Activated effector memory CD4-positive, alpha-beta T cell treated with Interleukin-2 at 50 U/mL for 16 hours (primary cell): Measurements from ENCODE around the gene TEX101.
A peak's percentile ranks its signal among the peaks of the same experiment; 100 is the strongest.
"Not testable (repeated sequence)": the region's sequence is repeated elsewhere in the genome, so short reads cannot be mapped to it uniquely, and the experiment has no call there.

ENCODE experiments used
- DNase-seq: peaks from one replicate; pipeline ENCODE4 v3.0.0-alpha.2; 2020

Gene TEX101

DNA sequence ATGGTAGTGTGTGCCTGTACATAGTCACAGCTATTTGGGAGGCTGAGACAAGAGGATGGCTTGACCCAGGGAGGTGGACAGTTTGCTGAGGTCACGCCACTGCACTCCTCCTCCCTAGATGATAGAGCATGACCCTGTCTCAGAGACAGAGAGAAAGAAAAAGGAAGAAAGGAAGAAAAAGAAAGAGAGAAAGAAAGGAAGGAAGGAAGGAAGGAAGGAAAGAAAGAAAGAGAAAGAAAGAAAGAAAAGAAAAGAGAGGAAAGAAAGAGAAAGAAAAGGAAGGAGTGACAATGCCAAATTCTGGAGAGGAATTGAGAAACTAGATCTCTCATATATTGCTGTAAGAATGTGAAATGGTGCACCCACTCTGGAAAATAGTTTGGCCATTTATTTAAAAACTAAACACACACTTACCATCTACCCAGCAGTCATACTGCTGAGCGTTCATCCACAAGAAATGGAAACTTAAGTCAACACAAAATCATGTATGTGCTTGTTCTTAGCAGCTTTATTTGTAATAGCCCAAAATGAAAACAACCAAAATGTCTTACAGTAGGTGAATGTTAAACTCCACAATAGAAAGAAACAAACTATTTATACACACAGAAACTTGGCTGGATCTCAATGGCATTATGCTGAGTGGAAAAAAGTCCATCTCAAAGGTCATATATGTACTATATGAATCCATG, 7.5 kb downstream of the TEX101 start:
- no peak for DNase-seq

DNA sequence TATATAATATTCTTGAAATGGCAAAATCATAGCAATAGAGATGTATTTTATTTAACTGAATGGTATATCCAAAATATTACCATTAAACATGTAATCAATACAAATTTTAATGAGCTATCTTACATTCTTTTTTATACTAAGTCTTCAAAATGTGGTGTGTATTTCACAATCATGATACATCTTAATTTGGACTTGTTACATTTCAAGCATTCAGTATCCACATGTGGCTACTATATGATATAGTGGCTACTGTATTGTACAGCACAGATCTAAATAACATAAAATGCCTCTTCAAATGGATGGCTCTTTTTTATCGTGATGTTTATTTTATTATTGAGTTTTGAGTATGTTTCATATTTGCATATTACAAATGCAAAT, 8.0 kb downstream of the TEX101 start:
- no peak for DNase-seq

DNA sequence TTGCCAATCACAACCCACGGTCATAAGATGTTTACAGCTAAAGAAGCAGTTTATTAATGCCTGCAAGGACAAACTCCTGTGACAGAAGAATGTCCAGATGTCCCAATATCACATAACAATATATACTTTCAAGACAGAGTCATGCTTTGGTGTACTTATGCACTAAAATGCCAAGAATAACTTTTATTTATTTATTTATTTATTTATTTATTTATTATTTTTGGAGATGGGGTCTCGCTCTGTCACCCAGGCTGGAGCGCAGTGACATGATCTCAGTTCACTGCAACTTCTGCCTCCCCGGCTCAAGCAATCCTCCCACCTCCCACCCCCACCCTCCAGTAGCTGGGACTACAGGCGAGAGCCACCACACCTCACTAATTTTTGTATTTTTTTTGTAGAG, 9.1 kb downstream of the TEX101 start:
- DNase-seq: no peak

DNA sequence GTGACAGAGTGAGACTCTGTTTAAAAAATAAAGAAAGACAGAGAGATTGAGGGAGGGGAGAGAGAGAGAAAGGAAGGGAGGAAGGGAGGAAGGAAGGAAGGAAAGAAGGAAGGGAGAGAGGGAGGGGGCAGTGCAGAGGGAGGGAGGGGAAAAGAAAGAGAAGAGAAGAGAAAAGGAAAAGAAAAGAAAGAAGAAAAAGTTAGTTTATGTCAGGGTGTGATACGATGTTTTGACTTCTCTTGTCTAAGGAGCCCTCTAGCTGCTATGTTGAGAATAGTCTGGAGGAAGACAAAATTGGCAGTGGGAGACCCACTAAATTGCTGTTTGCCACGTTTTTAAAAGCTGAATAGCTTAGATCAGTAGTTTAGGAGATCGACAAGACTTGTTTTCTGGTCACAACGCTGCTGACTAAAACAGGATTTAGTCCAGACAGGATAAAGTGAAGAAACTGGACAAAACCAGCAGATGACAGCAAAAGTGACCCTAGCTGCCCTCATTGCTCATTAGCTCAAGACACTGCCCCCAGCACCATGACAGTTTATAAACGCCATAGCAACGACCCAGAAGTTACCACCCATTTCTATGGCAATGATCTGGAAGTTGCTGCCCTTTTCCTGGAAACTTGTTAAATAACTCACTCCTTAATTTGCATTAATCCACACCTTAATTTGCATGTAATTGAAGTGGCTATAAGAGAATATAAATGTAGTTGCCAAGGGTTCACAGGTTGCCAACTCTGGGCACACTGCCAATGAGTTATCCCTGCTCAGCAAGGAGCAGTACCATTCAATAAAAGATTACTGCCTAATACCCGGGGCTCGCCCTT, 11.1 kb downstream of the TEX101 start:
- DNase-seq: no peak

DNA sequence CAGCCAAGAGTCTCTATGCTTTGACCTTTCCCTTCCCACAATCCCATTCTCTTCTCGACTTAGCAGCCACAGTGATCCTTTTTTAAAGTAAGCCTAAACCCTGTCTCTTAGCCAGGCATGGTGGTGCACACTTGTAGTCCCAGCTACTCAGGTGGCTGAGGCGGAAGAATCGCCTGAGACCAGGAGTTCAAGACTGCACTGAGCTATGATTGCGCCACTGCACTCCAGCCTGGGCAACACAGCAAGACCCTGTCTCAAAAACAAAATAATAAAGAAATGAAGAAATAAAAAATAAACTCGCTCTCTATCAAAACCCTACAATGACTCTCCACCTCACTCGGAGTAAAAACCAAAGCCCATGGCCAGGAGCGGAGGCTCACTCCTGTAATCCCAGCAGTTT, 14.7 kb downstream of the TEX101 start:
- no peak for DNase-seq

DNA sequence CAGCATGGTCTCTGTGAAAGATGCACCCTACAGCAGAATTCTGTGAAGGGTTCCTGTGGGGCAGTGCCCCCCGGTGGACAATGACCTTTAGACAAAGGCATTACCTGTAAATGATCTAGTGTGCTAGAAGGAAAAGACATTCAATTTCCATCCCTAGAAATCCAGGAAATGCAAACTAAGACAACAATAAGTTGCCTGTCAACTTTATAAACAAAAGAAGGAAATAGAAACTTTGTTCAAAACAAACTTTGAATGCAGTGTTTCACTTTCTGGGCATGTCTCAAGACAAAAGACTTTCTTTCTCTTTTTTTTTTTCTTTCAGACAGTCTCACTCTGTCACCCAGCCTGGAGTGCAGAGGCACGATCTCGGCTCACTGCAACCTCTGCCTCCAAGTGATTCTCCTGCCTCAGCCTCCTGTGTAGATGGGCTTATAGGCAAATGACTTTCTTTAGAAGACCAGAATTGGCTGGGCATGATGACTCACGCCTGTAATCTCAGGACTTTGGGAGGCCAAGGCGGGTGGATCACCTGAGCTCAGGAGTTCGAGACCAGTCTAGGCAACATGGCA, 15.5 kb downstream of the TEX101 start:
- no peak for DNase-seq

DNA sequence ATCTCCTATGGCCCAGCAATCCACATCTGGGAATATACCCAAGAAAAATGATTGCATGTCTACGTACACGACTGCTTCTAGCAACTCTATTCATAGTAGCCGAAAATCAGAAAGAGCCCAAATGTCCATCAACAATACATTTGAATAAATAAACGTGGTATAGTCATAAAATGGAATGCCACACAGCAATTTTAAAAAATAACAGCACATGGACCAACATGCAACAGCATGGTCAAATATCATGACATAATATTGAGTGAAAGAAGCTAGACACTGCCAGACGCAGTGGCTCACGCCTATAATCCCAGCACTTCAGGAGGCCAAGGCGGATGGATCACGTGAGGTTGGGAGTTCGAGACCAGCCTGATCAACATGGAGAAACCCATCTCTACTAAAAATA, 16.3 kb downstream of the TEX101 start:
- DNase-seq: no peak

DNA sequence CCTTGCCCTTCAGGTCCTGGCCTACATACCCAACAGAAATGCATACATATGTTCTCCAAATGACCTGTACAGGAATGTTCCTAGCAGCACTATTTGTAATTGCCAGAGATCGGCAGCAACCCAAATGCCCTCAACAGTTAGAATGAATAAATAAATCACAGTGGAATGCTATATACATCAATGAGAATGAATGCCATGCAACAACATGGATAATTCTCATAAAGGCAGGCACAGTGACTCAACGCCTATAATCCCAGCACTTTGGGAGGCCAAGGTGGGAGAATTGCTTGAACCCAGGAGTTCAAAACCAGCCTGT, 18.6 kb downstream of the TEX101 start:
- no peak for DNase-seq

DNA sequence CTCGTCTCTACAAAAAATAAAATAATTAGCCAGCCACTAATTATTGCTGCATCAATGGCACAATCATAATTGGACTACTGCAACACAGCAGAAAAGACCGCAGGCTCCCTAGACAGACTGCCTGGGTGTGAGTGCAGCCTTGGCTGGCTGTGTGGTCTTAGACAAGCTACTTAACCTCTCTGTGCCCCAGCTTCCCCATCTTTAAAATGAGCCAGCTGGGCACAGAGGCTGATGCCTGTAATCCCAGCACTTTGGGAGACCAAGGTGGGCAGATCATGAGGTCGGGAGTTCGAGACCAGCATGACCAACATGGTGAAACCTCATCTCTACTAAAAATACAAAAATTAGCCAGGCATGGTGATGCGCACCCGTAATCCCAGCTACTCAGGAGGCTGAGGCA, 19.0 kb downstream of the TEX101 start:
- DNase-seq: no peak

DNA sequence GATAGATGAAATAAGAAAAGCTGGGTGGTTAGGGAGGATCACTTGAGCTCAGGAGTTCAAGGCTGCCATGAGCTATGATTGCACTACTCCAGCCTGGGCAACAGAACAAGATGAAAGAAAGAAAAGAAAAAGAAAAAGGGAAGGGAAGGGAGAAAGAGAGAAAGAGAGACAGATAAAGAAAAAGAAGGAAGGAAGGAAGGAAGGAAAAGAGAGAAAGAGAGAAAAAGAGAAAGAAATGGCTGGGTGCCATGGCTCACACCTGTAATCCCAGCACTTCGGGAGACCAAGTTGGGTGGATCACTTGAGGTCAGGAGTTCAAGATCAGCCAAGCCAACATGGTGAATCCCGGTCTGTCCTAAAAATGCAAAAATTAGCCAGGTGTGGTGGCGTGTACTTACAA, 21.1 kb downstream of the TEX101 start:
- DNase-seq: no peak

DNA sequence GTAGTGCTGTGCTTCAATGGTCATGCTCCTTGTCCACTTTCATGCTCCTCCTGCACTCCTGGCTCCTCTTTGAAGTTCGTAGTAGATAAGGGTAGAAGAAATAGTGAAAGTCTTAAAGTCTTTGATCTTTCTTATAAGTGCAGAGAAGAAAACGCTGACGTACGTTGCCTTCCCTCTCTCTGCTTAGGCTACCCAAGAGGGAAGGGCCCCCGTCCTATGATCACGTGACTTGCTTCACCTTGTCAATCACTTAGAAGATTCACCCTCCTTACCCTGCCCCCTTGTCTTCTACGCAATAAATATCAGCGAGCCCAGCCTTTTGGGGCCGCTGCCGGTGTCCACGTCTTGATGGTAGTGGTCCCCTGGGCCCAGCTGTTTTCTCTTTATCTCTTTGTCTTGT, 22.6 kb downstream of the TEX101 start:
- not testable (repeated sequence) for DNase-seq

DNA sequence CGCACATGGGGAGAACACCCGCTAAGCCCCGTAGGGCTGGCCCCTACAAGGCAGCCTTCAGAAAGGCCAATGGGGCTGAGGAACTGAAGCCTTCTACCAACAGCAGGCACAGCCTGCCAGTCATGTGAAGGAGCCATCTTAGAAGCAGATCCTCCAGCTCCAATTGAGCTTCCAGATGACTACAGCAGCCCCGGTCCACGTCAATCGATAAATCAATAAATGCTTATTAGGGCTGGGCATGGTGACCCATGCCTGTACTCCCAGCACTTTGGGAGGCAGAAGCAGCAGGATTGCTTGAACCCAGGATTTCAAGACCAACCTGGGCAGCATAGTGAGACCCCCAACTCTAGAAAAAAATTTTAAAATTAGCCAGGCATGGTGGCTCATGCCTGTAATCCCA, 23.0 kb downstream of the TEX101 start:
- DNase-seq: no peak

DNA sequence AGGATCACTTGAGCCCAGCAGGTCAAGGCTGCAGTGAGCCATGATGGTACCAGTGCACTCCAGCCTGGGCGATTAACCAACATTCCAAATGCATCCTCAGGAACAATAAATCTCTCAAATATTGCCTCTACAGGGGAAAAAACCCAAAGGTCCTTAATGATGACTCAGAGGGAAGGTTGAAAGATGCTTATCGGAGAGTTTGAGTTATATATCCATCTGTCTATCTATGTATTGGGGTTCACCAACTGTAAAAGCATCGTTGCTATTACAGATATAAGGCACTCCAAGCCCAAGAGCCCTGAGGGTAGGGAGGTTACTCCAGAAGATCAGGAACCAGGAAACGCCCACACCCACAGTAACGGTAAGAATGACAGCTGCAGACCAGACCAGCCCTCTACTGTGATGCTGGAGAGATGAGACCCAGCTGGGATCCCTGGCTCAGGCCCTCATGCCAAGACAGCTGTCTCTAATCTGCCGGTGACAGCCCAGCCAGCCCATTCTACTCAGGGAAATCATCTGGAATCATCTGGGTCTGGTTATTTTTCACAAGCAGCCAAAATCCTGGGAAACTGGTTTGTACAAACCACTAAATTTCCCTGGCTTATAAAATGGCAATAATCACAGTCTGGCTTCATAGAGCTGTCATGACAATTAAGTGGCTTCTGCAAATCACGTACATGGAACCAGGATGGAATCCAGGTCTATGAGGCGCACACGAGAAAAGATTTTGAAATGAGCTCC, 23.8 kb downstream of the TEX101 start:
- no peak for DNase-seq

DNA sequence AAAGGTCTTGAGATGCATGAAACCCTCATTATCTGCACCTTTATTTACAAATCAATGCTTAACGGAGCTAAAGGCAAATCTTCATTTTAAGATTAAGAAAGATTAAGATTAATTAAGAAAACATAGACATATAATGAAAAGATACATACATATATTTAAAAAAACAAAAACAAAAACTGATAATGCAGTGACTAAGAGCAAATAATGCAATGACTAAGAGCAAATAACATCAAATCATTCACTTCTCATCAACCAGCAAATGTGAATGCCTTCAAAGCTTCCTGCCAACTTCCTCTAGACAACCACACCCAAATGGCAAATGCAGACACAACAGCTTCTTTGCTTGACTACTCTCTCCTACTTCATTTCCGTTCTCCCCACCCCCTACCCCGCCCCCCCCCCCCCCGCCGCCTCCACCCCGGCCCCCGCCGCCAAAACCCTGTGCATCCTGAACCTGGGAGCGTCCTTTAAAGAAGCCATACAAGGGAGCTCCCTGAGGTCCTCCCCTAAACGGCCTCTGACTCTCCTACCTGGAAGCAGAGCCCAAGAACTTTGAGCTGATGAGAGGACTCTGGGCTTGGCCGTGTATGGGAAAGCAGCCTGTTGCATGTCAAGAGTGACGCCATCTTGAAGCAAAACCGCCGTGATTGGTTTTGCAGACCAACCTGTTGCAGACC, 24.5 kb downstream of the TEX101 start:
- peak; percentile 52 for DNase-seq

DNA sequence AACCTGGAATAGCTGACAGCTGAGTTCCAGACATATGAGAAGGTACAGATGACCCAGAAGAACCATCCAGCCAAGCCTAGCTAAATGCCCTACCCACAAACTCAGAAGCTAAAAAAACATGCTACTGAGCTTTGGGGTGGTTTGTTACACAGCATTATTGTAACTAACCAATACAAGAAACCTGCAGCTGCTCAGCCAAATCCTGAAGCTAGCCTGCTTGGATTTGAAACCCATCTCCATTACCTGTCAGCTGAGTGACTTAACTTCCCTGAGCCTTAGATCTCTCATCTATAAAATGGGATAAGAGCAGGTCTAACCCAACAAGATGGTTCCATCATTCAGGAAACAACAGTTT, 25.0 kb downstream of the TEX101 start:
- DNase-seq: no peak

DNA sequence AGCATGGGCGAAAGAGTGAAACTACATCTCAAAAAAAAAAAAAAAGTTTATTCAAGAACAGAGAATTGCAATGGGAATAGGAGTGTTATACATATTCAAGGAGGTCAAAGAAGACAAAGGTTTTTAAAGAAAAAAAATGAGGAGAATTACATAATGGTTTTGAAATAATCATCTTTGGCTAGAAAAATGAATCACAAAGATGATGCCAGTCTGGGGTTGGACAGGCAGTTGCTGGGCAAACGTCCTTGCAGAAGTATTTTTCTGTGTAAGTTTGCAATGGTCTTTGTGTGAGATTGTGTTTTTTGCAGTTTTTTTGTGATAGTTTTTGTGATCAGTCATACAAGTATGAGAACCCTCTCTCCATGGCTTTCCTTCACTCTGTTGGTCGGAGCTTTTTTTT, 27.0 kb downstream of the TEX101 start:
- DNase-seq: no peak

DNA sequence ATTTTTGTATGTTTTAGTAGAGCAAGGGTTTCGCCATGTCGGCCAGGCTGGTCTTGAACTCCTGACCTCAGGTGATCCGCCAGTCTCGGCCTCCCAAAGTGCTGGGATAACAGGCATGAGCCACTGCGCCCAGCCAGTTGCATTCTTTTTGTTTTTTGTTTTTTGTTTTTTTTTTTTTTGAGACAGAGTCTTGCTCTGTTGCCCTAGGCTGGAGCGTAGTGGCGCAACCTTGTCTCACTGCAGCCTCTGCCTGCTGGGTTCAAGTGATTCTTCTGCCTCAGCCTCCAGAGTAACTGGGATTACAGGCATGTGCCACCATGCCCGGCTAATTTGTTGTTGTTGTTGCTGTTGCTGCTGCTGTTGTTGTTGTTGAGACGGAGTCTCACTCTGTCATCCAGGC, 29.4 kb downstream of the TEX101 start:
- not testable (repeated sequence) for DNase-seq

DNA sequence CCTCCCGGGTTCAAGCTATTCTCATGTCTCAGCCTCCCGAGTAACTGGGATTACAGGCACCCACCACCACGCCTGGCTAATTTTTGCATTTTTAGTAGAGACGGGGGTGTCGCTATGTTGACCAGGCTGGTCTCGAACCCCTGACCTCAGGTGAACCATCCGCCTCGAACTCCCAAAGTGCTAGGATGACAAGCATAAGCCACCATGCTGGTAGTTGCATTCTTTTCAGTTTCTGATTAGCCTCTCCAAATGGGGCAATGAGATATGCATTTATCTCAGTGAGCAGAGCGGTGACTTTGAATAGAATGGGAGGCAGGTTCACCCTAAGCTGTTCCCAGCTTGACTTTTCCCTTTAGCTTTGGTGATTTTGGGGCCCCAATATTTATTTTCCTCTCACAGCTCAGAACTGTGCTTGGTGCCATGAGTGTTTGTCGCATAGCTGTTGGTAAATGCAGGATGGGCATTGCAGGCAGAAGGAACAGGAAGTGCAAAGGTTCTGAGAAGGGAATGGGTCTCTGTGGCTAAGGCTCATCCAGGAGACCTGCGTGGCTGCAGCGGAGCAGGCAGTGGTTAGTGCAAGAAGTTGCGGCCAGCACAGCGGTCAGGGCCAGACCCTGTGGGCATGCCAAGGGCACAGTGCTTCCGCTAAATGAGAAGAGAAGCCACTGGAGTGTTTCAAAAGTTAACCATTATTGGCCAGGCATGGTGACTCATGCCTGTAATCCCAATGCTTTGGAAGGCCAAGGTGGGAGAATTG, 30.0 kb downstream of the TEX101 start:
- DNase-seq: no peak

DNA sequence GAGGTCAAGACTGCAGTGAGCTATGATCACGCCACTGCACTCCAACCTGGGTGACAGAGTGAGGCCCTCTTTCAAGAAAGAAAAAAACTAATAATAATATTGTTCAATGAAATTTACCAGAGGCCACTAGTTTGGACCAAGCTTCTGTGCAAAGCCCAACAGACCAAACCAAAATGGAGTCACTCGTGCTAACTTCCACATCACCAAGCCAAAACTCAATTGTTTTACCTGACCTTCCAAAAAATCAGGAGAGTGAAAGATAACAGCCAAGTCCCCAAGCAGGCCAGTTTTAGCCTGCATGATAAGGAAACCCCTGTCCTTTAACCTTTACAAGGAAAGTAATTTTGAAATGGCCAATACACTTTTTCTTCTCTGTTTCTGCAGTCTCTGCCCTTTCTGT, 30.7 kb downstream of the TEX101 start:
- no peak for DNase-seq

DNA sequence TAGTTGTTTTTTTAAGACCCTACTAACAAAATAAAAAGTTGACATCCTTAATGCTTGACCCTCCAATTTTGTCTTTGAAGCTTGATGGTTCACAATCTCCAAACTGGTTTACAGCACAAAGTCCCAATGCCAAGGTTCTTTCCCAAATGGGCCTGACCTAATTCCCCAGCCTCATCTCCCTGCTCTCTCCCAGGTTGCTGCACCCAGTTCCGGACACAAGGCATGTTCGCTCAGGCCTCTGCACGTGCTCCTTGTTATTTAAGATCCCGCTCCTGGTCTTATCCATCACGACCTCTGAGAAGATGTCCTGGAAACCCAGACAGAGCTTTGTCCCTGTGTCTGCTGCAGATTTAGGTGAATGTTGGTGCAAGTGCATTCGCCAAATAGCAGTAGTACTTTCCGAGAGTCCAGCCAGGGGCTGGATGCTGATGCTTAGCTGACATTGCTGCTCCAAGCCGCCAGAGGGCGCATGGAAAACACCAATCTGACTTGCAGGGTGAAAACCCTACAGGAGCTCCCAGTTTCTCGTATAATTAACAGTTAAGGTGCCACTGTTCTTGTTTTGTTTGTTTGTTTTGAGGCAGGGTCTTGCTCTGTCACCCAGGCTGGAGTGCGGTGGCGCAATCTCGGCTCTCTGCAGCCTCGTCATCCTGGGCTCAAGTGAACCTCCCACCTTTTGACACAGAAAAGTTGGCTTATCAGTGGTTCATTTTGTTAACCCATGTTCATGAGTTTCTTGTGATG, 32.2 kb downstream of the TEX101 start:
- peak; percentile 65 for DNase-seq

DNA sequence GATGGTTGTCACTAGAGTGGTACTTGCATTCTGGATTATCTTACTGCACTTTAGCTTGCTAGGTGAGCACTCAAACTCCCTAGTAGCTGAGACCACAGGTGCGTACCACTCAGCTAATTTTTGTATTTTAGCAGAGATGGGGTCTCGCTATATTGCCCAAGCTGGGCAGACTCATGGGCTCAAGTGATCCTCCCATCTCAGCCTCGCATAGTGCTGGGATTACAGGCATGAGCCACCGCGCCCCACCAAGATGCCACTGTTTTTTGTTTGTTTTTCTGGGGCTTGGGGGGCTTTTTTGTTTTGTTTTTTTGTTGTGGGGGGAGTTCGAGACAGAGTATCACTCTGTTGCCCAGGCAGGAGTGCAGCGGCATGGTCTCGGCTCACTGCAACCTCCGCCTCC, 33.0 kb downstream of the TEX101 start:
- no peak for DNase-seq

DNA sequence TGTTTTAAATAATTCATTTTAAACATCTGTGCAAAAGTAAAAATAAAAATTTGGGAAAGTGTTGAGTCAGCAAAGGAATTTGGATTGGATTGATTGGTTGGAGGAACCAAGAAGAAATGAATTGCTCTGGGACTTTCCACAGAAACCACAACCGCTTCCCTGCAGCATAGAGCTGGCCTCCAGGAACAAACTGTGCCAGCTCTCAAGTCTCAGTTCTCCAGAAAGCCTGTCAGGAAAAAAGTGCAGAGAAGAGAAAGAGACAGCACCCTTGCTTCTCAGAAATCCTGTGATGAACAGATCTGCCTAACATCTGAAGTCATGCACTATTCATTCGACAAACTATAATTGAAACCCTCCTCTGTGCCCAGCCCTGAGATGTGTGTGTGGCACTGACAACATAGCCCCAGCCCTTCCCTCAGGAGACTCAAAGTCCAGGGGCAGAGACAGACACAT, 35.9 kb downstream of the TEX101 start:
- DNase-seq: no peak
